ENCODE data around the gene FSIP1. TPM values are rescaled to one million over a fixed set of nuclear protein-coding genes. Genes with fewer than 3 reads are reported as not detected.

Gene FSIP1
- total and polyA plus RNA-seq, 2 donors from 2014 or later, result 0.75 to 2.4 TPM

DNA sequence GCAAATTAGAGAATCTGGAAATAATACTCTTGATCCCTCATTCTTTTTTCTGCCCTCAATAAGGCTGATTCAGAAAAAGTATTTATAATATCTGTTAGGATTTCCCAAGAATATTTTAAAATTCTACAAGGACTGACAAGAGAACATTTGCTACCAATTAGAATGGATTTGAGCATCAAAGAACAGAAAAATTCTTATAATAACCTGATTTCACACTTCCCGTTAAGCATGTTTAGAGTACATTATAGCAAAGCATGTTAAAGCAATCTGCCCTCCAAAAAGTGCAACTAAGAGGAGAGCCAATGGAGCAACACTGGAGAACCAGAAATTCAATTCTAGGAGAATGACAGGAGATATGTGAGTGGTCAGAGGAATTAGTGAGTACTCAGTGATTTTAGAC is 144.6 kb downstream of the FSIP1 start:
- H3K9ac ChIP-seq (ENCODE audit: low read length in 3 of 3), result no peak overlapping the region
- no peaks in the 10 kb centered on the region for H3K27me3 ChIP-seq (ENCODE audit: control insufficient read depth, insufficient read depth, low read length)
- H3K9me3 ChIP-seq (ENCODE audit: control insufficient read depth in 2 of 3, insufficient read depth in 1 of 3, low read length in 3 of 3), result no peaks in the 10 kb centered on the region
- H3K36me3 ChIP-seq (ENCODE audit: control insufficient read depth in 2 of 3, insufficient read depth in 3 of 3, low read length in 3 of 3), result no peaks in the 10 kb centered on the region
- no peak overlapping the region for H3K27ac ChIP-seq (ENCODE audit: low read depth in 2 of 2, low read length in 2 of 2)
- intact Hi-C loops (cut with DNase I), result no loop called here
- no peak for DNase-seq
- TF ChIP-seq CTCF (IDR thresholded peaks at IDR 0.05; ENCODE audit: borderline replicate concordance, extremely low read depth, insufficient read depth), result no peak
- peaks cover 0 to 3% (median 0%) of the 10 kb centered on the region in 3 donors for H3K4me1 ChIP-seq (ENCODE audit: control insufficient read depth in 2 of 3, insufficient read depth in 2 of 3, low read depth in 1 of 3, low read length in 3 of 3)
- FAIRE-seq, result no peak
- no peak overlapping the region for H3K4me3 ChIP-seq (ENCODE audit: low read length in 3 of 3)

DNA sequence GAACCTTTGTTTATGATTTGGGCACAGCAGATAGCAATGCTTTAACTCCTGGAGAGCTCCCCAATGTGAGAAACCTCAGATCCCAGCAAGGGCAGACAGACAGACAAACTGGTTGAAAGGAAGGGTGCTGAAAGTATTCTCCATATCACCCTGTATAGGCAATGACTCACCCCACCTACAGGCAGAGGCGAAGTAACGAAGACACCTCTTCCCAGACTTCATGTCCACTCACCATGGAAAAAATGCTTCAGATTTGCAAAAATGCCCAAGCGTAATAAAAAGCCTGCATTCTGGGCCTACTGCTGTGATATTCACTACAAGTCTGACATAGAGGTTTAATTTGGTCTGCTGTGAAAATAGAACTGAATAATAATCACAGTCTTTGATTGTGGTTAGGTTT is 151.3 kb downstream of the FSIP1 start:
- H3K4me3 ChIP-seq (ENCODE audit: low read length in 3 of 3), result no peak overlapping the region

DNA sequence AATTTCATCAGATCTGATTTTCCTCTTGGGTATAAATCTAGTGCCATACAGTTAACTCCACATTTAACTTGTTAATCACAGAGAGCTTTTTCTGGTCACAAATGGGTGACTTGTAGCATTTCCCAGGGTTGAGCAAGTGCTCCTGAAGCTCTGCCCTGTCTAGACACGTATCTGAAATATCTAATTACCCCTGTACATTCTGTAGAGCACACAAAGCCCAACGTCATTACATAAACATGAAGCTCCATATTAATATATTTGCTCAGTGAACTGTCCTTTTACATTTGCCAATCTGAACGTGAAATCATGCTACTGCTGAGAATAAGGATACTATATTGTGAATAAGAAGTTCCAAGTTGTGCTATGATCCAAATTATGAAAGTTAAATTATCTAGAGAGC is 152.7 kb downstream of the FSIP1 start:
- Histone ChIP-seq H3K27ac (ENCODE audit: low read depth in 2 of 2, low read length in 2 of 2) (no peak overlapping the region), H3K4me3 (ENCODE audit: low read length in 3 of 3) (no peak overlapping the region), H3K27me3 (ENCODE audit: control insufficient read depth, insufficient read depth, low read length) (no peaks in the 10 kb centered on the region), H3K36me3 (ENCODE audit: control insufficient read depth in 2 of 3, insufficient read depth in 3 of 3, low read length in 3 of 3) (no peaks in the 10 kb centered on the region), H3K9ac (ENCODE audit: low read length in 3 of 3) (no peak overlapping the region), H3K9me3 (ENCODE audit: control insufficient read depth in 2 of 3, insufficient read depth in 1 of 3, low read length in 3 of 3) (no peaks in the 10 kb centered on the region), H3K4me1 (ENCODE audit: control insufficient read depth in 2 of 3, insufficient read depth in 2 of 3, low read depth in 1 of 3, low read length in 3 of 3) (peaks cover 0 to 19% (median 15%) of the 10 kb centered on the region in 3 donors)
- intact Hi-C loops (cut with DNase I), result no loop called here
- DNase-seq (no peak), FAIRE-seq (no peak)
- no peak for TF ChIP-seq CTCF (IDR thresholded peaks at IDR 0.05; ENCODE audit: borderline replicate concordance, extremely low read depth, insufficient read depth)

More for the DNA sequence above, 151.3 kb downstream of the FSIP1 start:
- no peak overlapping the region for H3K27ac ChIP-seq (ENCODE audit: low read depth in 2 of 2, low read length in 2 of 2)
- H3K4me1 ChIP-seq (ENCODE audit: control insufficient read depth in 2 of 3, insufficient read depth in 2 of 3, low read depth in 1 of 3, low read length in 3 of 3), result peaks cover 0 to 15% (median 13%) of the 10 kb centered on the region in 3 donors
- FAIRE-seq, result no peak
- no peaks in the 10 kb centered on the region for H3K27me3 ChIP-seq (ENCODE audit: control insufficient read depth, insufficient read depth, low read length)
- H3K9ac ChIP-seq (ENCODE audit: low read length in 3 of 3), result no peak overlapping the region
- intact Hi-C loops (cut with DNase I), result no loop called here
- no peaks in the 10 kb centered on the region for H3K36me3 ChIP-seq (ENCODE audit: control insufficient read depth in 2 of 3, insufficient read depth in 3 of 3, low read length in 3 of 3)
- TF ChIP-seq CTCF (IDR thresholded peaks at IDR 0.05; ENCODE audit: borderline replicate concordance, extremely low read depth, insufficient read depth), result no peak
- H3K9me3 ChIP-seq (ENCODE audit: control insufficient read depth in 2 of 3, insufficient read depth in 1 of 3, low read length in 3 of 3), result no peaks in the 10 kb centered on the region
- no peak for DNase-seq

DNA sequence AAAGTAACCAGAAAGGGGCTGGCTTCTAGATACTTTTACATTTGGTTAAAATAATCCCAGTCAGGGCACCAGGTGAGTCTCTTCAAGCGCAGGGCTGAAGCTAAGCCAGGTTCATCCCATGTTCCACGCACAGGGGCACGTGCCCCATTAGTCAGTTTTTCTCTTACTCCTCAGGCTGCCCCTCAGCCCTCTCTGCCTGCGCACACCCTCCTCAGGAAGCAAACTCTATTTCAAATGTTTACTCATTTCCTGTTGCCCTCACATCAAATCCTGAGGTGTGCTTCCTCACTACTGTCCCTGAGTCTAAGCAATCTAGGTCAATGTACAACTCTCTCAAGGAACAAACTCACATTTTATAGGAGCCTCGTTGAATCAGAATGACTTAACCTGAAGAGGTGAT is 153.3 kb downstream of the FSIP1 start:
- Histone ChIP-seq H3K36me3 (ENCODE audit: control insufficient read depth in 2 of 3, insufficient read depth in 3 of 3, low read length in 3 of 3) (no peaks in the 10 kb centered on the region), H3K9ac (ENCODE audit: low read length in 3 of 3) (no peak overlapping the region), H3K27me3 (ENCODE audit: control insufficient read depth, insufficient read depth, low read length) (no peaks in the 10 kb centered on the region), H3K9me3 (ENCODE audit: control insufficient read depth in 2 of 3, insufficient read depth in 1 of 3, low read length in 3 of 3) (no peaks in the 10 kb centered on the region), H3K4me3 (ENCODE audit: low read length in 3 of 3) (no peak overlapping the region), H3K27ac (ENCODE audit: low read depth in 2 of 2, low read length in 2 of 2) (no peak overlapping the region), H3K4me1 (ENCODE audit: control insufficient read depth in 2 of 3, insufficient read depth in 2 of 3, low read depth in 1 of 3, low read length in 3 of 3) (peaks cover 0 to 20% (median 15%) of the 10 kb centered on the region in 3 donors)
- intact Hi-C loops (cut with DNase I), result no loop called here
- FAIRE-seq (no peak), DNase-seq (peak in 1 of 5 donors; percentile 61)
- TF ChIP-seq CTCF (IDR thresholded peaks at IDR 0.05; ENCODE audit: borderline replicate concordance, extremely low read depth, insufficient read depth), result no peak
